ENCODE measurements around the gene MREG.

MREG gene

GRCh38 chr2:215914054-215914776 is 99.1 kb downstream of the MREG start:
- no peak for DNase-seq

- DNase-seq: no peak
Observed at GRCh38 chr2:215912299-215912842, 101.0 kb downstream of the MREG start.

- no peak for DNase-seq
Observed at GRCh38 chr2:215911301-215912085, 101.9 kb downstream of the MREG start.

GRCh38 chr2:215910180-215910579 is 103.2 kb downstream of the MREG start:
- DNase-seq: no peak

- no peak for DNase-seq
Observed at GRCh38 chr2:215907147-215907546, 106.2 kb downstream of the MREG start.

GRCh38 chr2:215906458-215906857 is 106.9 kb downstream of the MREG start:
- DNase-seq: no peak

GRCh38 chr2:215905691-215906090 is 107.7 kb downstream of the MREG start:
- no peak for DNase-seq

- DNase-seq: no peak
Observed at GRCh38 chr2:215904101-215904500, 109.2 kb downstream of the MREG start.

- no peak for DNase-seq
Observed at GRCh38 chr2:215903203-215903602, 110.1 kb downstream of the MREG start.

GRCh38 chr2:215901796-215902195 is 111.6 kb downstream of the MREG start:
- no peak for DNase-seq

- no peak for DNase-seq
Observed at GRCh38 chr2:215900843-215901242, 112.5 kb downstream of the MREG start.

- DNase-seq: no peak
Observed at GRCh38 chr2:215900203-215900611, 113.1 kb downstream of the MREG start.

- DNase-seq: no peak
Observed at GRCh38 chr2:215899141-215900074, 113.9 kb downstream of the MREG start.

GRCh38 chr2:215898363-215898762 is 115.0 kb downstream of the MREG start:
- DNase-seq: no peak

- no peak for DNase-seq
Observed at GRCh38 chr2:215896921-215897320, 116.4 kb downstream of the MREG start.

- DNase-seq: peak in 1 of 2 experiments; percentile 89
Observed at GRCh38 chr2:215895330-215895729, 118.0 kb downstream of the MREG start.

Measured in NCI-H1930 (cell line).